ENCODE results near the gene WWOX. TPM values are rescaled to one million over a fixed set of nuclear protein-coding genes. Genes with fewer than 3 reads are reported as not detected.

The WWOX gene
- total and polyA plus RNA-seq, 2 of the 4 experiments (the other 2 are of a cell fraction), result 2.7 to 5.4 TPM

DNA sequence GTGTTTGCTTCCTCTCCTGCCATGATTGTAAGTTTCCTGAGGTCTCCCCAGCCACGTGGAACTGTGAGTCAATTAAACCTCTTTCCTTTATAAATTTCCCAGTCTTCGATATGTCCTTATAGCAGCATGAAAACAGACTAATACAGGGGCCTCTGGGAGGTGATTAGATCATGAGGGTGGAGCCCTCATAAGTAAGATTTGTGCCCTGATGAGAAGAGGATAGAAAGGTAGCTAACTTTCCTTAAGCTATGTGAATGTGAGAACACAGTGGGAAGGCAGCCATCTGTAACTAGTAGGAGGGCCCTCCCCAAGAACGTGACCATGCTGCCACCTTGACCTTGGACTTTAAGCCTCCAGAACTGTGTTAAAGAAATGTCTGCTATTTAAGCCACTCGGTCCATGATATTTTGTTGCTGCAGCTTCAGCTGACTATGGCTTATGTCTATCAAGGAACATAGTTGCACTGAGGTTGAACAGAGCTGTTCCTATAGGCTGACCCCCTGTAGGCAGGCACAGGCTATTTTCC is 30.7 kb downstream of the WWOX start:
- no peak overlapping the region for H2BK15ac ChIP-seq (ENCODE audit: low read depth, low read length)
- no peak overlapping the region for H4K5ac ChIP-seq (ENCODE audit: low read depth, low read length)
- no peaks in the 10 kb centered on the region for H3K27me3 ChIP-seq (ENCODE audit: control insufficient read depth, insufficient read depth, low read length)
- dilution Hi-C loops (cut with HindIII; ENCODE audit: low sequenced_read_pairs, unreplicated experiment), result no loop called here
- BruUV-seq (replicated peaks), result no TSS peak
- H3K27ac ChIP-seq (ENCODE audit: insufficient read depth, low read length), result no peak overlapping the region
- ChIA-PET CTCF (no interaction called here), POLR2A (ENCODE audit: unreplicated experiment) (no interaction called here)
- no peaks in the 10 kb centered on the region for H4K20me1 ChIP-seq (ENCODE audit: insufficient read depth, low read length)
- ATAC-seq (ENCODE audit: low read depth) (no peak), DNase-seq (no peak)
- H3K18ac ChIP-seq (ENCODE audit: low read depth, low read length), result no peak overlapping the region
- H3K4me2 ChIP-seq (ENCODE audit: low read depth, low read length), result no peak overlapping the region
- H3K14ac ChIP-seq (replicated peaks; ENCODE audit: low read depth, low read length), result no peak overlapping the region
- no peak overlapping the region for H2BK5ac ChIP-seq (ENCODE audit: low read depth, low read length, poor library complexity, severe bottlenecking)
- no peak overlapping the region for H2AK5ac ChIP-seq (ENCODE audit: low read depth, low read length)
- intact Hi-C loops (cut with micrococcal nuclease), result no loop called here
- H3K9me1 ChIP-seq (ENCODE audit: insufficient read depth, low read length), result no peaks in the 10 kb centered on the region
- no peaks in the 10 kb centered on the region for H3K9me3 ChIP-seq (ENCODE audit: control insufficient read depth, insufficient read depth, low read length)
- no peak for TF ChIP-seq SMC3 (IDR thresholded peaks at IDR 0.05; ENCODE audit: low read depth, low read length)
- no peak for TF ChIP-seq MAZ (IDR thresholded peaks at IDR 0.05; ENCODE audit: borderline replicate concordance, low read depth, low read length)
- TF ChIP-seq POLR2A (IDR thresholded peaks at IDR 0.05; ENCODE audit: low read depth, low read length), result no peak
- no peak for TF ChIP-seq MAFK (IDR thresholded peaks at IDR 0.05; ENCODE audit: low read depth, low read length)
- TF ChIP-seq, protein P1, sequence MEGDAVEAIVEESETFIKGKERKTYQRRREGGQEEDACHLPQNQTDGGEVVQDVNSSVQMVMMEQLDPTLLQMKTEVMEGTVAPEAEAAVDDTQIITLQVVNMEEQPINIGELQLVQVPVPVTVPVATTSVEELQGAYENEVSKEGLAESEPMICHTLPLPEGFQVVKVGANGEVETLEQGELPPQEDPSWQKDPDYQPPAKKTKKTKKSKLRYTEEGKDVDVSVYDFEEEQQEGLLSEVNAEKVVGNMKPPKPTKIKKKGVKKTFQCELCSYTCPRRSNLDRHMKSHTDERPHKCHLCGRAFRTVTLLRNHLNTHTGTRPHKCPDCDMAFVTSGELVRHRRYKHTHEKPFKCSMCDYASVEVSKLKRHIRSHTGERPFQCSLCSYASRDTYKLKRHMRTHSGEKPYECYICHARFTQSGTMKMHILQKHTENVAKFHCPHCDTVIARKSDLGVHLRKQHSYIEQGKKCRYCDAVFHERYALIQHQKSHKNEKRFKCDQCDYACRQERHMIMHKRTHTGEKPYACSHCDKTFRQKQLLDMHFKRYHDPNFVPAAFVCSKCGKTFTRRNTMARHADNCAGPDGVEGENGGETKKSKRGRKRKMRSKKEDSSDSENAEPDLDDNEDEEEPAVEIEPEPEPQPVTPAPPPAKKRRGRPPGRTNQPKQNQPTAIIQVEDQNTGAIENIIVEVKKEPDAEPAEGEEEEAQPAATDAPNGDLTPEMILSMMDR (conservative IDR thresholded peaks at IDR 0.05; ENCODE audit: low read depth, low read length), result no peak
- TF ChIP-seq MXI1 (IDR thresholded peaks at IDR 0.05; ENCODE audit: borderline replicate concordance, low read depth, low read length), result no peak
- no peak for TF ChIP-seq RAD21 (IDR thresholded peaks at IDR 0.05; ENCODE audit: low read length)
- no peak for TF ChIP-seq FOS (IDR thresholded peaks at IDR 0.05; ENCODE audit: low read depth, low read length)
- no peak for TF ChIP-seq NFE2L2 (IDR thresholded peaks at IDR 0.05; ENCODE audit: low read depth, low read length)
- no peak for TF ChIP-seq BHLHE40 (IDR thresholded peaks at IDR 0.05; ENCODE audit: low read depth, low read length)
- no peak for TF ChIP-seq RCOR1 (IDR thresholded peaks at IDR 0.05; ENCODE audit: insufficient replicate concordance, low read length)
- TF ChIP-seq RFX5 (IDR thresholded peaks at IDR 0.05; ENCODE audit: low read depth, low read length), result no peak
- no peak for TF ChIP-seq CHD1 (IDR thresholded peaks at IDR 0.05; ENCODE audit: low read depth, low read length)
- TF ChIP-seq CEBPB (IDR thresholded peaks at IDR 0.05; ENCODE audit: low read depth, low read length), result no peak
- TF ChIP-seq, protein P2, sequence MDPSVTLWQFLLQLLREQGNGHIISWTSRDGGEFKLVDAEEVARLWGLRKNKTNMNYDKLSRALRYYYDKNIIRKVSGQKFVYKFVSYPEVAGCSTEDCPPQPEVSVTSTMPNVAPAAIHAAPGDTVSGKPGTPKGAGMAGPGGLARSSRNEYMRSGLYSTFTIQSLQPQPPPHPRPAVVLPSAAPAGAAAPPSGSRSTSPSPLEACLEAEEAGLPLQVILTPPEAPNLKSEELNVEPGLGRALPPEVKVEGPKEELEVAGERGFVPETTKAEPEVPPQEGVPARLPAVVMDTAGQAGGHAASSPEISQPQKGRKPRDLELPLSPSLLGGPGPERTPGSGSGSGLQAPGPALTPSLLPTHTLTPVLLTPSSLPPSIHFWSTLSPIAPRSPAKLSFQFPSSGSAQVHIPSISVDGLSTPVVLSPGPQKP (IDR thresholded peaks at IDR 0.05; ENCODE audit: borderline replicate concordance, low read depth, low read length), result no peak
- TF ChIP-seq, protein P3, sequence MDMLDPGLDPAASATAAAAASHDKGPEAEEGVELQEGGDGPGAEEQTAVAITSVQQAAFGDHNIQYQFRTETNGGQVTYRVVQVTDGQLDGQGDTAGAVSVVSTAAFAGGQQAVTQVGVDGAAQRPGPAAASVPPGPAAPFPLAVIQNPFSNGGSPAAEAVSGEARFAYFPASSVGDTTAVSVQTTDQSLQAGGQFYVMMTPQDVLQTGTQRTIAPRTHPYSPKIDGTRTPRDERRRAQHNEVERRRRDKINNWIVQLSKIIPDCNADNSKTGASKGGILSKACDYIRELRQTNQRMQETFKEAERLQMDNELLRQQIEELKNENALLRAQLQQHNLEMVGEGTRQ (IDR thresholded peaks at IDR 0.05; ENCODE audit: low read depth, low read length), result no peak
- no peaks in the 10 kb centered on the region for H3K36me3 ChIP-seq (ENCODE audit: control insufficient read depth, insufficient read depth, low read length)
- H3K9ac ChIP-seq (ENCODE audit: low read depth, low read length), result no peak overlapping the region
- no peak overlapping the region for H3K4ac ChIP-seq (ENCODE audit: low read depth, low read length)
- H4K91ac ChIP-seq (ENCODE audit: insufficient read depth, low read depth, low read length), result no peak overlapping the region
- in situ Hi-C loops (cut with MboI; ENCODE audit: low sequenced_read_pairs), result no loop called here
- no peak overlapping the region for H4K8ac ChIP-seq (ENCODE audit: low read depth in 2 of 2, low read length in 2 of 2)
- no peak overlapping the region for H2AFZ ChIP-seq (replicated peaks; ENCODE audit: low read length, poor library complexity)
- H3K4me3 ChIP-seq (ENCODE audit: insufficient read depth, low read depth, low read length), result no peak overlapping the region
- no peaks in the 10 kb centered on the region for H3K79me1 ChIP-seq (ENCODE audit: low read depth in 1 of 2, low read length in 2 of 2)
- H2AK9ac ChIP-seq (replicated peaks; ENCODE audit: low read depth, low read length, poor library complexity), result no peak overlapping the region
- 80% methylated on average over 1 of the region's 4 CpGs; no CpG with 5 or more reads in 1 of the 2 experiments for WGBS, 2 experiments (ENCODE audit: extremely low coverage in 2 of 2, insufficient read length in 1 of 2)
- H3K56ac ChIP-seq (ENCODE audit: extremely low read depth, insufficient read depth, low read length), result no peak overlapping the region
- H2BK20ac ChIP-seq (ENCODE audit: low read depth, low read length), result no peak overlapping the region
- H3K23ac ChIP-seq (ENCODE audit: low read depth, low read length), result no peak overlapping the region
- H2BK120ac ChIP-seq (ENCODE audit: low read depth, low read length), result no peak overlapping the region
- peaks cover 7% of the 10 kb centered on the region; the same call in 1 of the 2 replicates for H3K4me1 ChIP-seq (ENCODE audit: control insufficient read depth, insufficient read depth, low read length)
